Inferior parietal cortex (tissue), 1 donor: ENCODE measurements around the gene SDCCAG8.

Experiments
- DNase-seq: peaks from one replicate; pipeline ENCODE4 v3.0.0-alpha.2; 2016; ENCODE audit errors: extremely low spot score

The SDCCAG8 gene

GRCh38 chr1:243420016-243420945 is 164.4 kb downstream of the SDCCAG8 start:
- no peak for DNase-seq

DNA sequence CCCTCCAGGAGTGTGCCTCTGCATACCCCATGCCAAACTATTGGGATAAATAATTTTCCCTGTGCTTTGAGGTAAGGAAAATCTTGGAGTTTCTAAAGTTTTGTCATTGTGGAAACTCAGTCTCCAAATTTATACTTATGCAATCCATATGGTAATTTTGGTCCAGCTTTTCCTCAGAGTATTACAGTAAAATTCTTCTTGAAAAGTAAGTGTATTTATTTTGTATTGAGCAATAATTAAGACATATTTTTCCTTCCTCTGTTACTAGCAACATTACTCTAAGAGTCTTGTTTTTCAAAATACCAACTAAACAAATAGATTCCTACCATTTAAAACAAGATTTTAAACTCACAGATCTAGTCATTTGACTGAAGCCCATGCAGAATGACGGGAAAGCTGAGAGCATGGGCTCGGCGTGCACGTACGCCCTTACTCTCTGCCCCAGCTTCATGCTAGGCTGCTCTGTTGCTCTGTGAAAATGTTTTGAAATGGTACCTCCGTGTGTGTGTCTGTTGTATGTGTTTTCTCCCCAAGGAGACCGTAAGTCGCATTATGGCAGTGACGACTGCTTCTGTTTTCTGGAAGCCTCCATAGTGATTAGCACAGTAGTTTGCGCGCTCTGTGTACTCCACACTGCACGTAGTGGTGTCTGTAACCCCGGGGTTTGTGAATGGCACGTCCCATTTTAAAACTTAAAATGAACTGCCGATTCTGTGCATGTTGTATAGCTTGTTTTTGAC is 165.3 kb downstream of the SDCCAG8 start:
- peak; percentile 77 for DNase-seq

DNA sequence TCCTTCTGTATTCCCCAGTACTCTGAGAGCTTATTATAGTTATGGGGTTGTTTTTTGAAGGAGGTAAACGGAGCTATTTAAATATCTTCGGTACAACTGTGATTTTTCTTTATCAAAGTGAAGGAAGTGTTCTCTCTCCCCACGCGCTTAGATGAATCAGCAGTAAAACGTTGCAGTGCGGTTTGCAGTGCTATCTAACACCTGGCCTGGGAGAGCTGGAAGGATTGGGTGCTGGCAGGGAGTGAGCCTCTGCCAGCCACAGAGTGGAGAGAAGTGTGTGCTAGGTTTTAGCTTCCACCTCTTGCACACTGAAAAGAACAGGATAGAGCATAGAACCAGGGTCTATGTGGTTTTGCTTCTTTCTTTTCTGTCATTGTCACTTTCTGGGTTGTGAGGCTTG is 165.9 kb downstream of the SDCCAG8 start:
- DNase-seq, result peak; percentile 73

GRCh38 chr1:243422362-243422761 is 166.5 kb downstream of the SDCCAG8 start:
- no peak for DNase-seq

GRCh38 chr1:243428084-243428483 is 172.2 kb downstream of the SDCCAG8 start:
- DNase-seq, result no peak

GRCh38 chr1:243428617-243429342 is 172.9 kb downstream of the SDCCAG8 start:
- no peak for DNase-seq

- DNase-seq, result no peak
Observed at GRCh38 chr1:243431591-243431990, 175.8 kb downstream of the SDCCAG8 start.

GRCh38 chr1:243432136-243432535 is 176.3 kb downstream of the SDCCAG8 start:
- DNase-seq, result no peak

GRCh38 chr1:243433737-243434370 is 178.0 kb downstream of the SDCCAG8 start:
- DNase-seq, result no peak

- no peak for DNase-seq
Observed at GRCh38 chr1:243434594-243434993, 178.8 kb downstream of the SDCCAG8 start.

DNA sequence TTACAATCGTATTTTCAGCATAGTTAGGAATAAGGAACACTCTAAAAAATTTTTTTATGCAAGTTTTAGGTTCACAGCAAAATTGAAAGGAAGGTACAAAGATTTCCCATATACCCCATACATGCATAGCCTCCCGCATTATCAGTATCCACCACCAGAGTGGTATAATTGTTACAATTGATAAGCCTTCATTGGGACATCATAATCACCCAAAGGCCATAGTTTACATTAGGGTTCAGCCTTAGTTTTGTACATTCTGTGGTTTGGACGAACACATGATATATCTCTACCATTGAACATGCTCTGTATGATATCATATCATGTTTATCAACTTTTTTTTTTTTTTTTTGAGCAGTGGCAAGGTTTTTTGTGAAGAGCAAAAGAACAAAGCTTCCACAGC is 180.0 kb downstream of the SDCCAG8 start:
- no peak for DNase-seq

GRCh38 chr1:243438146-243438545 is 182.3 kb downstream of the SDCCAG8 start:
- no peak for DNase-seq

DNA sequence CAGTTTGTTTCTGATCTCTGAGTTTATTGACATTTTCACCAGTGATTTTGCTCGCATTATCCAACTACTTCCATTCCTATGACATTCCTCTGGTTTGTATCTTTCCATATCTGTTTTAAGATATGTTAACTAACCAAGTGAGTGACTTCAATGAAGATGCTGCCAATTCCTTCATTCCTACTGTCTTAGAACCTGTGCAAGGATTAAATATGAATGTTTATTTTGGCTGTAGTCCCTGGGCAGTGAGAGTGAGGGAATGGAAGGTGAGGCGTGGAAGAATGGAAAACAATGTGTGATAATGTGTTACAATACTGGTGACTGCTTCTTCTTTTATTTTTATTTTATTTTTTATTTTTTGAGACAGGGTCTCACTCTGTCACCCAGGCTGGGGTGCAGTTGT is 183.0 kb downstream of the SDCCAG8 start:
- no peak for DNase-seq

- no peak for DNase-seq
Observed at GRCh38 chr1:243440406-243440805, 184.6 kb downstream of the SDCCAG8 start.

- DNase-seq, result no peak
Observed at GRCh38 chr1:243441601-243442000, 185.8 kb downstream of the SDCCAG8 start.

GRCh38 chr1:243443557-243443956 is 187.7 kb downstream of the SDCCAG8 start:
- DNase-seq, result no peak

DNA sequence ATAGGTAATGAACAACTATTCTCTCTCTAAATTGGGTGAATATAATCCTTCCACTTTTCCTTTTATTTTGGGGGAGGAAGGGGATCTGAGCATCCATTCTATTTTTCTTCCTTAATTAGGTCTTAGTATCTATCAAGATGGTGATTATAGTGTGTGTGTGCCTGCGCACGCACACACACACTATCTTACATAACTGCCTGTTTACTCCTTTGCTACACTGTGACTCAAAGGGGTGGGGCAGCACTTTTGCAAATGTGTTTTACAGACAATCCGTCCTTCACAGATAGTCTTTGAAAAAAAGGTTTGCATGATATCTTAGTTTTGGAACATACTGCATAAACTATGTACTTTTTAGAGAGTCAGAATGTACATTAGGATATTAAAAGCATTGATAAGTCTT is 191.5 kb downstream of the SDCCAG8 start:
- DNase-seq, result no peak

DNA sequence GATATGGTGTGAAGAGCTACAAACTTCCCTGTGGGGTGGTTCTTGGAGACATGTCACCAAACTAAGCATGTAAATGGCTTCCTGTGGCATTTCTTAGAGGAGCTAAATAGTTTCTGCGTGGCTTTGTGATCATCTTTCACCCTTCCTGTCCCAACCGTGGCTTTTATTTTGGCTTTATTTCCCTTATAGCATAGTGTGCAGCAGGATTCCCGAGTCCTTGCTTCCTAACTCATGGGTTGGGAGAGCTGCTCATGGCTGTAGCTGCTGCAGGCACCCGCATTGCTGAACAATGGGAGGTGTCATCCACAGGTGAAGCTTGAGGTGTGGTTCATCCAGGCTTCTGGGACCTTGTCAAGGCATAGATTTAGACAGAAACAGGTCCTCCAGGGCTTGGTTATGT is 192.0 kb downstream of the SDCCAG8 start:
- no peak for DNase-seq

DNA sequence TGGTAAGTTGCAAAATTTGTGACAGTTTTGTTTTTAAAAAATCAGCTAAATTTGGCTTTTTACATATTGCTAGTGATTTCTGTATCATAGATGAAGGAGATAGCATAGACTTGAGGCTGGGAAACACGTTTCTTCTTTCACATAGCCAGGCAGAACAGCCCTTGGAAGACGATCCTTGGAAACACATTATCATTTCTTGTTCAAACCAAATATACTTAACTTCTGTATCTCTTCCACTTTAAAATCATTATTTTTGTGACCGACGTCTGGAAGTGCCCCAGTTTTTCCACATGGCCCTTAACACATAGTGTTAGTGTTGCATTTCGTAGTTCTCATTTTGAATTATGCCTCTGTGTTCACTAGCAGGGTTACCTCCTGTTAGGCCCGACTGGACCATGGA is 193.5 kb downstream of the SDCCAG8 start:
- no peak for DNase-seq

DNA sequence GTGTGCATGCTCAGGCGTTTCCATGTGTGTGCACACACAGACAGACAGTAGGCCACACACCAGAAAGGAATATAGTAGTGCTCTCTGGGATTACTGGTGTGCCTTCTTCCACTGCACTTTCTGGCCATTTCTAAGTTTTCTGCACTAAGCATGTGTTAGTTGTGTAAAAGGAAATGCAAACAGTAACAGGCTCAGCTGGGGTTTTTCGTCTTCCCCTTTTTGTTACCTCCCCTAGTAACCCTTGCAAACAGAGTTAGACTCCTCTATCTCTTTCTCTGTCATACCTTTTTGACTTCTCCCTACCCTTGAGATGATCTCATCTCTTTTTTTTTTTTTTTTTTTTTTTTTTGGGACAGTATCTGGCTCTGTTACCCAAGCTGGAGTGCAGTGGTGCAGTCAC is 196.3 kb downstream of the SDCCAG8 start:
- no peak for DNase-seq

- DNase-seq, result no peak
Observed at GRCh38 chr1:243454328-243454997, 198.6 kb downstream of the SDCCAG8 start.
